Liver (tissue), 9 donors: ENCODE measurements around the gene RSPRY1. TPM values are rescaled to one million over a fixed set of nuclear protein-coding genes. Genes with fewer than 3 reads are reported as not detected.
"Not testable (repeated sequence)": the region's sequence is repeated elsewhere in the genome, so short reads cannot be mapped to it uniquely, and the experiment has no call there.

Experiments
- DNase-seq: peaks from one replicate; pipeline ENCODE4 v3.0.0-alpha.2; 2017; ENCODE audit warnings: low spot score
- H3K27ac ChIP-seq, 2 donors: one replicate each; pipeline ENCODE4 v1.7.0; 2013; ENCODE audit warnings: inconsistent platforms in 2 of 2, low read length in 2 of 2, control low read depth in 1 of 2, low read depth in 1 of 2, mild to moderate bottlenecking in 1 of 2
- H3K27me3 ChIP-seq, 4 donors: one replicate each; pipeline versions ENCODE4 v1.6.1 to v1.7.0; 2013; ENCODE audit warnings: low read length in 3 of 4, inconsistent platforms in 1 of 4, mild to moderate bottlenecking in 1 of 4, moderate library complexity in 1 of 4; ENCODE audit not compliant: control insufficient read depth in 4 of 4, insufficient read depth in 4 of 4
- H3K36me3 ChIP-seq, 4 donors: one replicate each; pipeline versions ENCODE4 v1.6.1 to v1.7.0; 2013; ENCODE audit warnings: low read length in 3 of 4, mild to moderate bottlenecking in 3 of 4, low read depth in 1 of 4, moderate library complexity in 1 of 4; ENCODE audit not compliant: control insufficient read depth in 4 of 4, insufficient read depth in 3 of 4
- H3K4me1 ChIP-seq, 4 donors: one replicate each; pipeline versions ENCODE4 v1.6.1 to v1.7.0; 2013; ENCODE audit warnings: low read length in 3 of 4, mild to moderate bottlenecking in 3 of 4, moderate library complexity in 1 of 4; ENCODE audit not compliant: control insufficient read depth in 4 of 4, insufficient read depth in 4 of 4
- H3K4me3 ChIP-seq, 3 donors: one replicate each; pipeline versions ENCODE4 v1.6.1 to v1.7.0; 2013; ENCODE audit warnings: low read length in 3 of 3, control low read depth in 1 of 3, low read depth in 1 of 3, mild to moderate bottlenecking in 1 of 3
- H3K9ac ChIP-seq, 2 donors: one replicate each; pipeline ENCODE4 v1.7.0; 2013; ENCODE audit warnings: low read length in 2 of 2, mild to moderate bottlenecking in 2 of 2, moderate library complexity in 2 of 2, control low read depth in 1 of 2, low read depth in 1 of 2
- H3K9me3 ChIP-seq, 4 donors: one replicate each; pipeline versions ENCODE4 v1.6.1 to v1.7.0; 2013; ENCODE audit warnings: low read length in 3 of 4; ENCODE audit not compliant: control insufficient read depth in 4 of 4
- ATF3 ChIP-seq: IDR thresholded peaks from 2 replicates; pipeline ENCODE4 v1.6.1; 2016; ENCODE audit warnings: antibody characterized with exemption
- FOXA1 ChIP-seq: IDR thresholded peaks from 2 replicates; pipeline ENCODE4 v1.6.1; 2016; ENCODE audit warnings: antibody characterized with exemption
- FOXA2 ChIP-seq: IDR thresholded peaks from 2 replicates; pipeline ENCODE4 v1.6.1; 2016; ENCODE audit warnings: antibody characterized with exemption
- GABPA ChIP-seq, 2 donors: IDR thresholded peaks in 1 of 2; conservative IDR thresholded peaks in 1 of 2; 2 replicates each; pipeline ENCODE4 v1.6.1; 2016; ENCODE audit warnings: antibody characterized with exemption in 2 of 2, mild to moderate bottlenecking in 1 of 2, moderate library complexity in 1 of 2
- HNF4A ChIP-seq, 2 donors: conservative IDR thresholded peaks; 2 replicates each; pipeline ENCODE4 v1.6.1; 2016; ENCODE audit warnings: antibody characterized with exemption in 2 of 2, mild to moderate bottlenecking in 2 of 2
- HNF4G ChIP-seq: IDR thresholded peaks from 2 replicates; pipeline ENCODE4 v1.6.1; 2016; ENCODE audit warnings: antibody characterized with exemption
- JUND ChIP-seq, 2 donors: IDR thresholded peaks; 2 replicates each; pipeline ENCODE4 v1.6.1; 2016; ENCODE audit warnings: antibody characterized with exemption in 2 of 2
- MAX ChIP-seq: IDR thresholded peaks from 2 replicates; pipeline ENCODE4 v1.6.1; 2016; ENCODE audit warnings: antibody characterized with exemption
- RAD21 ChIP-seq, 2 donors: IDR thresholded peaks; 2 replicates each; pipeline ENCODE4 v1.6.1; 2016; ENCODE audit warnings: antibody characterized with exemption in 2 of 2, mild to moderate bottlenecking in 2 of 2
- SP1 ChIP-seq: IDR thresholded peaks from 2 replicates; pipeline ENCODE4 v1.6.1; 2018; ENCODE audit warnings: antibody characterized with exemption, mild to moderate bottlenecking
- TAF1 ChIP-seq: conservative IDR thresholded peaks from 2 replicates; pipeline ENCODE4 v1.6.1; 2016; ENCODE audit warnings: antibody characterized with exemption, mild to moderate bottlenecking
- YY1 ChIP-seq: IDR thresholded peaks from 2 replicates; pipeline ENCODE4 v1.6.1; 2016; ENCODE audit warnings: antibody characterized with exemption, mild to moderate bottlenecking
- ZBTB33 ChIP-seq: IDR thresholded peaks from 2 replicates; pipeline ENCODE4 v1.6.1; 2016; ENCODE audit warnings: antibody characterized with exemption
- WGBS: extraction: QIAGEN DNeasy Blood & Tissue Kit; methylation state at CpG from one replicate; pipeline ENCODE4 v1.1.7; 2013; 5-methylcytosine and 5-hydroxymethylcytosine counted together
- polyA plus RNA-seq, 2 donors: library from polyadenylated mRNA; stranded (reverse) in 1 of 2; unstranded in 1 of 2; fragments of 200-250 nt in 1 of 2; fragments of >200 nt in 1 of 2; fragmentation: Nextera tagmentation in 1 of 2; extraction: Ambion mirVana in 1 of 2; gene quantifications; one replicate each; pipeline versions ENCODE4 v1.2.1 to v1.2.3, GENCODE V29; 2013 to 2015
- total RNA-seq, 2 donors: library from RNA; depleted of rRNA; stranded (reverse); fragments of >200 nt; gene quantifications; one replicate each; pipeline ENCODE4 v1.2.3, GENCODE V29; 2014
- donor health status: healthy.
- donor health status: healthy.
- donor health status: healthy.
- donor health status: healthy.
- donor health status: healthy.

The RSPRY1 gene
- total and polyA plus RNA-seq, 4 donors: 10.9 to 27.6 (median 20.2) TPM

GRCh38 chr16:57265850-57266530, 79.9 kb downstream of the RSPRY1 start:
- no peak for TF ChIP-seq FOXA1
- TF ChIP-seq SP1: peak; percentile 18
- Histone ChIP-seq H3K36me3 (no peaks in the 10 kb centered on the region), H3K27me3 (no peaks in the 10 kb centered on the region), H3K27ac (no peak overlapping the region), H3K4me1 (peaks cover 0 to 4% (median 0%) of the 10 kb centered on the region in 4 donors), H3K4me3 (no peak overlapping the region), H3K9ac (no peak overlapping the region), H3K9me3 (no peaks in the 10 kb centered on the region)
- WGBS: 82% methylated on average over 16 of the region's 16 CpGs
- DNase-seq: peak; percentile 73

GRCh38 chr16:57266531-57267260, 80.6 kb downstream of the RSPRY1 start:
- H3K4me3 ChIP-seq: no peak overlapping the region
- no peaks in the 10 kb centered on the region for H3K27me3 ChIP-seq
- no peak for DNase-seq
- no peak overlapping the region for H3K27ac ChIP-seq
- H3K9ac ChIP-seq: no peak overlapping the region
- no peaks in the 10 kb centered on the region for H3K9me3 ChIP-seq
- no peak for TF ChIP-seq ZBTB33
- no peak for TF ChIP-seq SP1
- no peak for TF ChIP-seq TAF1
- TF ChIP-seq HNF4A (conservative IDR thresholded peaks at IDR 0.05): no peak
- no peaks in the 10 kb centered on the region for H3K36me3 ChIP-seq
- H3K4me1 ChIP-seq: peaks cover 0 to 4% (median 0%) of the 10 kb centered on the region in 4 donors
- WGBS: 50% methylated on average over 6 of the region's 6 CpGs

GRCh38 chr16:57267343-57267742, 81.2 kb downstream of the RSPRY1 start:
- not testable (repeated sequence) for H3K27me3 ChIP-seq, H3K4me1 ChIP-seq, H3K4me3 ChIP-seq, H3K9ac ChIP-seq, H3K36me3 ChIP-seq, H3K9me3 ChIP-seq, DNase-seq, H3K27ac ChIP-seq
- WGBS: 62% methylated on average over 2 of the region's 2 CpGs

- peak; percentile 84 for DNase-seq
- 67% methylated on average over 14 of the region's 14 CpGs for whole genome bisulfite sequencing
- no peak for TF ChIP-seq SP1
- no peak for TF ChIP-seq MAX
- no peak for TF ChIP-seq TAF1
- TF ChIP-seq HNF4G: no peak
- no peak for TF ChIP-seq ZBTB33
- TF ChIP-seq GABPA (IDR thresholded peaks at IDR 0.05 in 1 of 2, conservative IDR thresholded peaks at IDR 0.05 in 1 of 2): no peak
- TF ChIP-seq JUND (IDR thresholded peaks at IDR 0.05): no peak
- no peak for TF ChIP-seq FOXA2
- no peak for TF ChIP-seq RAD21 (IDR thresholded peaks at IDR 0.05)
- no peak for TF ChIP-seq YY1
- no peak for TF ChIP-seq HNF4A (conservative IDR thresholded peaks at IDR 0.05)
- TF ChIP-seq ATF3: no peak
Measured at GRCh38 chr16:57268804-57269800, 83.0 kb downstream of the RSPRY1 start.

More at GRCh38 chr16:57268804-57269800, 83.0 kb downstream of the RSPRY1 start:
- no peak overlapping the region for H3K4me3 ChIP-seq
- H3K4me1 ChIP-seq: peaks cover 0 to 4% (median 0%) of the 10 kb centered on the region in 4 donors
- no peaks in the 10 kb centered on the region for H3K9me3 ChIP-seq
- H3K27ac ChIP-seq: no peak overlapping the region
- no peak overlapping the region for H3K9ac ChIP-seq
- no peaks in the 10 kb centered on the region for H3K36me3 ChIP-seq
- H3K27me3 ChIP-seq: no peaks in the 10 kb centered on the region
